ENCODE data around the gene LAPTM5.

LAPTM5 gene

DNA sequence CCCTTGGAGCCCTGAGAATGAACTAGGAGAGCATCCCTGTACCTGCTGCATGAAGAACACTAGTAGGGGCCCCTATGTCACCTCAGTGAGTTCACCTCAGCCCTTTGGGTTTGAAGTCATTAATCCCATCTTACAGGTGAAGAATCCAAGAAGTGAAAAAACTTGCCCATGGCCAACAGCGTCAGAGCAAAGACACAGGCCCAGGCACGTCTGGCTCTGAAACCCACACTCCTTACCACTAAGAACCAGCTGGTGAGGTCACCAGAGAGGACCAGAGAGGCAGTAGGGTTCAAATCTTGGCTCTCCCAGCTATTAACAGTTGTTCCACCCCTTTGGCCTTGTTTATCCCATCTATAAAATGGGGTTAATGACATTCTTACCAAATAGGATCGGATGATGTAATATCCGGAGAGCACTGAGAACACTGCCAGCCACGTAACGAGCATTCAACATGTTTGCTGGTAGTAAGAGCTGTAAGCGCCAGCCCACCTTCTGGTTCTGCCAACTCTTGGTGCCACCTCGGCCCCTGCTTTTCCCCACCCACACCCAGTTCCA is 43.0 kb downstream of the LAPTM5 start:
- no peak for DNase-seq (ENCODE audit: low spot score)

DNA sequence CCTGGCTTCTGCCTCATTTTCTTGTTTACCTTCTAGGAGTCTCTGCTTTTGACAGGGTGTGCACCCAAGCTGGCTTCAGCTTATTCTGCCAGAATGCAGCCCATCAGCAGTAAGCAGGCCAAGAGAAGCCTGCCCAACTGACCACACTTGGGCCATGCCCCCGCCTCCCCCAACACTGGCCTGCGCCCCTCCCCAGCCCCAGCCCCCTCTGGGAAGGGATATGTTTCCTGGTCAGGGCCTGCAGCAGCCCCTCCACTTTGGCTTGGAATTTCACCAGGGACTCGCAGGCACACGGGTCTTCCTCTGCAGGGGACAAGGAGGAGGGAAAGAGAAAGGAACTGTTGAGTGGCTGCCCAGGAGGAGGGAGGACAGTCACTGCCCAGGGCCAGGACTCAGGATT is 43.5 kb downstream of the LAPTM5 start:
- DNase-seq (ENCODE audit: low spot score): no peak

- DNase-seq (ENCODE audit: low spot score): no peak
Measured at GRCh38 chr1:30713311-30713710, 44.3 kb downstream of the LAPTM5 start.

GRCh38 chr1:30712583-30712982 is 45.0 kb downstream of the LAPTM5 start:
- no peak for DNase-seq (ENCODE audit: low spot score)

DNA sequence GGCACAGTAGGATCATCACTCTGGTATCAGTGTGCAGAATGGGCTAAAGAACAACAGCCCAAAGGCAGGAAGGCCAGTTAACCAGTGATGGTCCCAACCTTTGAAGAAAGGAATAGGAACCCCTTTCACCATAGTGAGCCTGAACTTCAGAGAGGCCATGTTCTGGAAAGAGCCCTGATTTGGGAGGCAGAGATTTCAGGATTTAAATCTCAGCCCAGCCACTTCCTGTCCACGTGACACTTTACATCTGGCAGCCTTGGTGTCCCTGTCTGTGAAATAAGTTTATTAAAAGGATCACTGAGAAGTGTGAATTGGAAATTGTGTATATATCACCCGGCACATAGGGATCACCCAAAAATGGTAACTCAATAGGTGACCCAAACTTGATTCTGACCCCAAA is 47.2 kb downstream of the LAPTM5 start:
- DNase-seq (ENCODE audit: low spot score): no peak

- DNase-seq (ENCODE audit: low spot score): no peak
Measured at GRCh38 chr1:30708361-30708728, 49.2 kb downstream of the LAPTM5 start.

GRCh38 chr1:30707412-30708360 is 49.9 kb downstream of the LAPTM5 start:
- DNase-seq (ENCODE audit: low spot score): peak; percentile 32

DNA sequence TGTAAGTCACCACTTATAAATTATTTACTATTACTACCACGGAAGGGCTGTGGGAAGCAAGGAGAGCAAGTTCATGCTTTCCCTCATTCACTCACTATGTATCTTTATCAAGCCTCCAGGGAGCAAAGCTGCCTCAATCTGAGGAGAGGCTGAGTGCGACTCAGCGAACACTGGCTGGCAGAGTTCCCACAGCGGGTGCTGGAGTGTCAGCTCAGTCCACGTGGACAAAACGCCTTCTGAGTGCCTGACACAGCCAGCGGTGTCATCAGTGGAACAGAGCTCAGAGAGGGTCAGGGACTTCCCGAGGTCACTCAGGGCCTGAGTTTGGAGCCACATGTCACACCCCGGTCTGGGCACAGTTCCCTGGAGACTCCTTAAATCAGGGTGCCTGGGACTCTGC is 51.0 kb downstream of the LAPTM5 start:
- no peak for DNase-seq (ENCODE audit: low spot score)

- DNase-seq (ENCODE audit: low spot score): no peak
Measured at GRCh38 chr1:30705698-30706097, 51.9 kb downstream of the LAPTM5 start.

- no peak for DNase-seq (ENCODE audit: low spot score)
Measured at GRCh38 chr1:30704765-30705509, 52.6 kb downstream of the LAPTM5 start.

DNA sequence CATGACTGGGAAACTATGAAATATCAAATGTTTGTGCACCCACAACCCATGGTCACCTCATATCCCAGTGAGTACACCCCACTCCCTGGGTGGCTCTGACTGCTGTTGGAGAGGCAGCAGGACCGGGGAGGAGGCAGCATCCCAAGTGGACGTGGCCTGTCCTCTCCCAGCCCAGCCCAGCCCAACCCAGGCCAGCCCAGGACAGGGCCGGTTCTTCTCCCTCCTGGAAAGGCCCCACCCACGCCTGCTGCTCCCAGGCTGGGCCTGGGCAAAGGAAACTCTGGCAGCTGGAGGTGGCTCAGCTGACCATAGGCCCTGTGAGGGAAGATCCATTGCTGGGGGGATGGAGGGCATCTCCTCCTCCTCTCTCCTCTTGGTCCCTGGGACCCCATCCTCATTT is 53.3 kb downstream of the LAPTM5 start:
- DNase-seq (ENCODE audit: low spot score): no peak

DNA sequence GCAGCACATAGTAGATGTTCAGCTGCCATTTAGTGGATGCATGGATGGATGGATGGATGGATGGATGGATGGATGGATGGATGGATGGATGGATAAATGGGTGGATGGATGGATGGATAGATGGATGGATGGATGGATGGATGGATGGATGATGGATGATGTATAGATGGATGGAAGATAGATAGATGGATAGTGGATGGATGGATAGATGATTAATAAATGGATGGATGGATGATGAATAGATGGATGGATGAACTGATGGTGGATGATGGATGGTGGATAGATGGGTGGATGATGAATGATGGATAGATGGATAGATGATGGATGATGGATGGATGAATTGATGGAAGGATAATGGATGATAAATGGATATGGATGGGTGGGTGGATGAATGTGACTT is 54.8 kb downstream of the LAPTM5 start:
- DNase-seq (ENCODE audit: low spot score): no peak

DNA sequence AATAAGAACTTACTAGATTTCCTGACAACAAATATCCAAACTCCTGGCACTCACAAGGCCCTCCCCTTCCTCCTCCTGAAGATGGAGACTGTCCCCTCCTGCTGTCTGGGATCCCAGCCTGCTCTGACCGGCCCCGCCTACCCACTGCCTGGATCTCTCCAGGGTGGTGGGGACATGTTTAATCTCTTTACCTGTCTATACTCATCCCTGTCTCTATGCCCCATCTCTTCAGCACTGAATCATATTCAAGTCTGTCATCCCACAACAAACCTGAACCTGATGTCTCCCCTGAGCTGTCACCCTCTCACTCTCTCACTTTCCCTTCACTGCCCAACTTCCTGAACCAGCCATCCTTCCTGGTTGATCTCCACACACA is 56.3 kb downstream of the LAPTM5 start:
- no peak for DNase-seq (ENCODE audit: low spot score)

DNA sequence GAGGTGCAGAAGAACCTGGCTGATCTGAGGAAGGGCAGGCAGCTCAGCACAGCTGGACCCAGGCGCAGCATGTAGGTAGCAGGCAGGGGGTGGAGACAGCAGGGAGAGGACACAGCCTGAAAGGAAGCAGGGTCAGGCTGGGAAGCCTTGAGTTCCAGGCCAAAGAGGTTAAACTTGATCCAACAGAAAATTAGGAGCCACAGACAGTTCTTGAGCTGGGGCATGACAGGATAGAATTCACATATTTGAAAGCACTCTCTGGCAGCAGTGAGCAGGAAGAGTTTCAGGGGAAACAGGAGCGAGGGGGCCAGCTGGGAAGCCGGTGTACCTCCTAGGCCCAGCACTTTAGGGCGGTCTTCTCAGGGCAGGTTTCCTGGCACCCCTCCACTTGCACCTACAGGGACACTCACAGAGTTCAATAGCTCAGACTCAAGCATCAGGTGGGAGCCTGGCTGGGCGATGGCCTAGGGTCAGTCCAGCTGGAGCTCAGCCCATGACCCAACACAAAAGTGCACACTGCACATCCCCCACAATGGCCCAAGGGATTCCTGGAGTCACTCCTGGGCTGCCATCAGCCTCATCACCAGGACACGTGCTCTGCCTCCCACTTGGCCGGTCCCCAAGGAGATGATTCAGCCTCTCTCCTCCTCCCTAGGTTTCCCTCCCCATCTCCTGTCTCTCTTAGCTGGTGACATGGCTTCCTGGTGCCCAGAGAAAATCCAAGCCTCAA is 56.9 kb downstream of the LAPTM5 start:
- peak; percentile 38 for DNase-seq (ENCODE audit: low spot score)

GRCh38 chr1:30699762-30700161 is 57.8 kb downstream of the LAPTM5 start:
- DNase-seq (ENCODE audit: low spot score): no peak

DNA sequence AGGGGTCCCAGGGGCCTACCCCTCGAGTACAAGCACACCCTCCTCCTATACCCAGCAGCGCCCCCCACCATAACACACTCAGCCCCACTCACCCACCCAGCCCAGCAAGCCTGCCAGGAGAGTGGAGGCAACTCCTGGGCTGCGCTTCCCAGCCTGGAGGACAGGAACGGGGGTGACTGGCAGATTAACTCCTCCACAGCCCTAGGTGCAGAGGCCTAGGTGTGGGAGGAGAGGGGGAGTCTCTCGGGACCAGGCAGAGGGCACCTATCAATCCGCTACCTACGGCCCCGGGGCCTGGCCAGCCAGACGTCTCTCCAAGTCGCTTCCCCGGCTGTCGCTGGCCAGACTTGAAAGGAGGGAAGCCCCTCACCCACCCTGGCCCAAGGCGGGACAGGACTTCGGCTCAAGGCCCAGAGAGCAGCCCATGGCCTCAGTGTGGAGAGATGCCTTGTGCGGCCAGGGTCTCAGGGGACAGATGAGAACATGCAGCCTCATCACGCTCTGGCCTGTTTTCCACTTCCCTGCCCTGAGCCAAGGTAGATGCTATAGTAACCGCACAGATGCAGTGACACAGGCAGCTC is 59.1 kb downstream of the LAPTM5 start:
- no peak for DNase-seq (ENCODE audit: low spot score)

DNA sequence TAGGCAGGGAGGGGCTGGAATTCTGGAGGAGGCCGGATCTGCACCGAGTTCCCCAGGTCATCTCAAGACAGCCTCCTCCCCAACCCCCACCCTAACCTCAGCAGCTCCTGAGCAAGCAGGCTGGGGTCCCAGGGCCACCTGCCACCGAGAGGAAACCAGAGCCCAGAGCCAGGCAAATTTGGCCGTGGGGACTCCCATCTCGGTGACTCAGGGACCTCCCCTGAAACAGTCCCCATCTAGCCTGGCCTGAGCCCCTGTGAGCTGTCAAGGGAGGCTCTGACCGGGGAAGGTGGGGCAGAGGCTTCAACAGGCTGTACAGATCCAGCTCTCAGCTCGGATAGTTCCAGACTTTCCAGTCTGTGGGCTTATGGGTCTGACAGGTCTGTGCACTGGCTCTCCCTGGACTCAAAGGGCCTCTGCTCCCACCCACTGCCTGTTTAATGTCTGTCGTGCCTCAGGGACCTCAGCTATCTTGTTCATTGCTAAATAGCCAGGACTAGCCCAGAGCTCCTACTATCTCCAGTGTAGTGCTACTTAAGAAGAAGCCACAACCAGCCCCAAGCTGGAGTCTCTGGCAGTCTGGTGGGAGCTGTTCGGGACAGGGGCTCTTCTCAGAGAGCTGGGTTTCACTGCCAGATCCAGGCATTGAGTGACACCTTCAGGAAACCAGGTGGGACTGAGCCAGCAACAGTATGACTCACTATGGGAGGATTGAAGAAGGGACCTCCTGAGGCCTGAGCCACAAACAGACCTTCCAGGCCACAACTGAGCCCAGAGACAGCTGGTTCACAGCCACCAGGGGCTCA is 59.8 kb downstream of the LAPTM5 start:
- no peak for DNase-seq (ENCODE audit: low spot score)

- no peak for DNase-seq (ENCODE audit: low spot score)
Measured at GRCh38 chr1:30696831-30697230, 60.7 kb downstream of the LAPTM5 start.

DNA sequence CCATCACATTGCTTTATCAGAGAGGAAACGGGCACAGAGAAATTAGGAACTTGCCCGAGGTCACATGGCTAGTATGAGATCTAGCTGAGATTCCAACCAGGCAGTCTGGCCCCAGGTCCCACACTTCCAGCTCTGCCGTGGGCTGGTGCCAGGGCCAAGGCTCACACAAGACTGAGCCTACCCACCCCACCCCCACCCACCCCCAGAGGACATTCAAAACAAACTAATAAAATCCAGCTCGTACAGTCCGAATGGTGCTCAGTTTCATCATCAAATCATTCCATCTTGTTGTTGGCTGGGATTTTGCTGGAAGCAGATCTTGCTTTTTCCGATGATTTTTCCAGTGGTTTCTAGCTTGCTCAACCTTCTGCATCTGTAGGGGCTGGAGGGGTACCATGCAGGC is 62.1 kb downstream of the LAPTM5 start:
- DNase-seq (ENCODE audit: low spot score): no peak

- DNase-seq (ENCODE audit: low spot score): no peak
Measured at GRCh38 chr1:30694280-30695175, 63.0 kb downstream of the LAPTM5 start.
